Neural progenitor cell (in vitro differentiated cells): ENCODE results near the gene SERBP1.

Source experiments
- CTCF ChIP-seq: fragments of 200-600 bp; sonication (generic); IDR thresholded peaks from 2 replicates; pipeline ENCODE4 v1.5.1; 2017; ENCODE audit warnings: antibody characterized with exemption, mild to moderate bottlenecking
- EZH2 ChIP-seq: fragments of 200-600 bp; sonication (generic); IDR thresholded peaks from 2 replicates; pipeline ENCODE4 v1.6.1; 2017; ENCODE audit warnings: antibody characterized with exemption, mild to moderate bottlenecking, moderate library complexity
- EZH2phosphoT487 ChIP-seq: fragments of 200-600 bp; sonication (generic); IDR thresholded peaks from 2 replicates; pipeline ENCODE4 v1.6.1; 2017; ENCODE audit warnings: antibody characterized with exemption

DNA sequence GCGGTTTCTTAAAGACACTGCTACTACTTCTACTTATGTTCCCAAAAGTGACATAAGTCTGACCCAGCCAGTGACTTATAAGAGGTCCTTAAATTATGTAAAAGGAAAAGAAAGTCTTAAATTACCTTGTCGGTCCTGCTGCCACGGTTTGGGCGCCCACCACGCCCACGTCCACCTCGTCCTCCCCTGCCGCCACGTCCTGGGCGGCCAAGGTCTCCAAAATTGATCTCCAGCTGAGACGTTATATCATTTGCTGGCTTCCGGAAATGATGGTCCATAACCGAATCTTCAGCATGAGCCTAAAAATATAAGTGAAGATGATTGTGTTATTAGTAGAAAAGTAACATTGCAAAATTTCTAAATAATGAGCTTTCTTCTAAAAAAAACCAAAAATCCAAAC lies 15.2 kb downstream of the SERBP1 start:
- TF ChIP-seq CTCF (no peak), EZH2phosphoT487 (no peak), EZH2 (no peak)
